Neural crest cell (in vitro differentiated cells): ENCODE data around the gene MAN2C1. TPM values are rescaled to one million over a fixed set of nuclear protein-coding genes. Genes with fewer than 3 reads are reported as not detected.

Experiments used
- DNase-seq: peaks from one replicate; pipeline ENCODE4 v3.0.0; 2021; ENCODE audit warnings: low read depth, mixed read lengths, low spot score
- H3K27ac Mint-ChIP-seq: one replicate; pipeline ENCODE4 v1.8.0; 2021; ENCODE audit warnings: mild to moderate bottlenecking, mixed read lengths; ENCODE audit not compliant: unreplicated experiment
- H3K27me3 Mint-ChIP-seq: 2 replicates; pipeline ENCODE4 v1.8.0; 2021; ENCODE audit warnings: low read depth, mild to moderate bottlenecking, mixed read lengths
- H3K36me3 Mint-ChIP-seq: 2 replicates; pipeline ENCODE4 v1.8.0; 2021; ENCODE audit warnings: low read depth, mild to moderate bottlenecking, mixed read lengths
- H3K4me1 Mint-ChIP-seq: 2 replicates; pipeline ENCODE4 v1.8.0; 2021; ENCODE audit warnings: mixed read lengths
- H3K4me3 Mint-ChIP-seq: one replicate; pipeline ENCODE4 v1.8.0; 2021; ENCODE audit warnings: mild to moderate bottlenecking, mixed read lengths
- H3K9me3 Mint-ChIP-seq: 2 replicates; pipeline ENCODE4 v1.8.0; 2021; ENCODE audit warnings: mixed read lengths
- CTCF ChIP-seq: fragments of 200-600 bp; sonication (generic); conservative IDR thresholded peaks from 2 replicates; pipeline ENCODE4 v1.5.0; 2021; ENCODE audit warnings: antibody characterized with exemption, mild to moderate bottlenecking
- microRNA-seq: library from miRNA; unstranded; fragments of <30 nt; microRNA quantifications from one replicate; pipeline ENCODE4, GENCODE V29; 2020
- total RNA-seq: library from RNA; stranded (reverse); gene quantifications from 2 replicates; pipeline ENCODE4 v1.2.1, GENCODE V29; 2021

MAN2C1 gene
- total RNA-seq, 1 donor from 2014 or later: 222 TPM

GRCh38 chr15:75307778-75308390 lies 60.5 kb downstream of the MAN2C1 start:
- H3K4me1 Mint-ChIP-seq: peaks cover 10% of the 10 kb centered on the region
- H3K9me3 Mint-ChIP-seq: no peaks in the 10 kb centered on the region
- TF ChIP-seq CTCF: peak; percentile 65
- H3K4me3 Mint-ChIP-seq: no peak overlapping the region
- peaks cover 60% of the 10 kb centered on the region for H3K27me3 Mint-ChIP-seq
- no peak overlapping the region for H3K27ac Mint-ChIP-seq
- peak; percentile 25 for DNase-seq
- H3K36me3 Mint-ChIP-seq: no peaks in the 10 kb centered on the region

DNA sequence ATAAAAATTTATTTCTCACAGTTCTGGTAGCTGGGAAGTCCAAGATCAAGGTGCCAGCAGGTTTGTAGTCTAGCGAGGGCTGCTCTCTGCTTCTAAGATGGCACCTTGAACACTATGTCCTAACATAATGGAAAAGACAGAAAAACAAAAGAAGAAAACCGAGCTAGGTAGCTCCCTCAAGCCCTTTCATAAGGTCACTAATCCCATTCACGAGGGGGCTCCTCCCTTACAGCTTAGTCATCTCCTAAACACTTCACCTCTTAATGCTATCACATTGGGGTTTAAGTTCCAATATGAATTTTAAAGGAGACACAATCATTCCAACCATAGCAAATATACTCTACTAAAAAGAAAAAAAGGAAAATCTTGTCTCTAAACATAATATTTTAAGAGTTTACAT lies 62.2 kb downstream of the MAN2C1 start:
- DNase-seq: no peak
- Mint-ChIP-seq H3K27me3 (peaks cover 55% of the 10 kb centered on the region), H3K4me3 (no peak overlapping the region), H3K4me1 (peaks cover 10% of the 10 kb centered on the region), H3K36me3 (no peaks in the 10 kb centered on the region), H3K27ac (no peak overlapping the region), H3K9me3 (no peaks in the 10 kb centered on the region)
- TF ChIP-seq CTCF: no peak

Small RNA genes lying within 50 kb of the gene (microRNA-seq; reads per million reads assigned to microRNA genes)
- not detected for gene MIR631

Other genes starting within 250 kb of the MAN2C1 start
- gene C15orf39, start 166.7 kb downstream of the MAN2C1 start, total RNA-seq: 23.8 and 29.5 TPM in 2 replicates
- gene GOLGA6C, start 110.3 kb downstream of the MAN2C1 start, total RNA-seq: 0.12 TPM in 1 of 2 replicates, not detected in the other
- gene GOLGA6D, start 85.8 kb downstream of the MAN2C1 start, total RNA-seq: not detected in 2 replicates
- 156 and 161 TPM in 2 replicates for gene COMMD4, start 32.5 kb downstream of the MAN2C1 start, total RNA-seq
- 18.4 and 20.4 TPM in 2 replicates for gene NEIL1, start 21.6 kb downstream of the MAN2C1 start, total RNA-seq
- gene SIN3A, start 83.1 kb upstream of the MAN2C1 start, total RNA-seq: 92.2 and 97.4 TPM in 2 replicates
- 41.1 and 42.0 TPM in 2 replicates for gene PTPN9, start 210.7 kb upstream of the MAN2C1 start, total RNA-seq